GM12891 (cell line): ENCODE data around the gene SLC39A5.
A peak's percentile ranks its signal among the peaks of the same experiment; 100 is the strongest.
"Not testable (repeated sequence)": the region's sequence is repeated elsewhere in the genome, so short reads cannot be mapped to it uniquely, and the experiment has no call there.

Experiments used
- DNase-seq: peaks from one replicate; pipeline ENCODE4 v3.0.0; 2011; ENCODE audit warnings: low spot score; ENCODE audit not compliant: insufficient read length
- FAIRE-seq: peaks from 2 replicates; lab custom pipeline; 2011; peaks lifted over from hg19 to GRCh38; lab: Jason Lieb, UNC
- PAX5 ChIP-seq: IDR thresholded peaks from 2 replicates; pipeline ENCODE4 v1.6.1; 2011; ENCODE audit warnings: low read length, moderate library complexity, mild to moderate bottlenecking; ENCODE audit not compliant: insufficient read depth, severe bottlenecking
- POLR2A ChIP-seq: IDR thresholded peaks from 2 replicates; pipeline ENCODE4 v1.6.1; 2011; ENCODE audit warnings: low read depth, low read length, control low read depth
- POLR2AphosphoS5 ChIP-seq: IDR thresholded peaks from 2 replicates; pipeline ENCODE4 v1.6.1; 2011; ENCODE audit warnings: low read depth, low read length, control low read depth
- POU2F2 ChIP-seq: IDR thresholded peaks from 2 replicates; pipeline ENCODE4 v1.6.1; 2011; ENCODE audit warnings: low read depth, mild to moderate bottlenecking, control low read depth, low read length, moderate library complexity
- SPI1 ChIP-seq: IDR thresholded peaks from 2 replicates; pipeline ENCODE4 v1.6.1; 2011; ENCODE audit warnings: low read depth, low read length, control low read depth
- TAF1 ChIP-seq: IDR thresholded peaks from 2 replicates; pipeline ENCODE4 v1.6.1; 2011; ENCODE audit warnings: low read depth, low read length, control low read depth

Gene SLC39A5

GRCh38 chr12:56258068-56258819 lies 28.4 kb downstream of the SLC39A5 start, which contains the start of gene ANKRD52:
TSS of gene ANKRD52 (minus strand) at chr12:56258384. CDS start at chr12:56258269, 115 bp downstream.
- DNase-seq (peak; percentile 97), FAIRE-seq (peak; percentile 79)
- TF ChIP-seq POLR2AphosphoS5: no peak

DNA sequence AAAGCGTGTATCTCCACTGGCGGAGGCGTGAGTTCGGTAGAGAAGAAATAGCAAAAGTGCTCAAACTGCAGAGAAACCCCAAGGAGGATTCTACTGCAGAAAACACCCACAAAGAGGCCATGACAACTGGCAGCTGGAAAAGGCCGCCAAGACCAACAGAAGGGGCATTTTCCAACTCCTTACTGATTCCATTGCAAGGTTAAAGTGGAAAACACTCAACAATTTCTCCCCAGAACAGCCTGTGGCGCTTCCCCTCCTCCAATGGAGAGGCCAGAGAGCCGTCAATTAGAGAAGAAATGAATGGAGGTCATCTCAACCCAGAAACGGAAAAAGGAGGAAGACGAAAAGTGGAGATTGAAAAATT lies 29.0 kb downstream of the SLC39A5 start:
- DNase-seq (no peak), FAIRE-seq (no peak)
- TF ChIP-seq POU2F2: no peak
- no peak for TF ChIP-seq POLR2AphosphoS5
- TF ChIP-seq POLR2A: no peak
- no peak for TF ChIP-seq PAX5
- TF ChIP-seq TAF1: no peak
- TF ChIP-seq SPI1: no peak

- TF ChIP-seq TAF1: no peak
- no peak for TF ChIP-seq SPI1
- TF ChIP-seq POLR2AphosphoS5: no peak
- no peak for TF ChIP-seq POLR2A
- no peak for TF ChIP-seq PAX5
- no peak for TF ChIP-seq POU2F2
- FAIRE-seq (no peak), DNase-seq (no peak)
Observed at GRCh38 chr12:56260380-56260779, 30.5 kb downstream of the SLC39A5 start.

GRCh38 chr12:56260921-56261320 lies 31.1 kb downstream of the SLC39A5 start:
- no peak for TF ChIP-seq PAX5
- no peak for TF ChIP-seq POLR2A
- no peak for TF ChIP-seq TAF1
- TF ChIP-seq SPI1: no peak
- FAIRE-seq (no peak), DNase-seq (no peak)

DNA sequence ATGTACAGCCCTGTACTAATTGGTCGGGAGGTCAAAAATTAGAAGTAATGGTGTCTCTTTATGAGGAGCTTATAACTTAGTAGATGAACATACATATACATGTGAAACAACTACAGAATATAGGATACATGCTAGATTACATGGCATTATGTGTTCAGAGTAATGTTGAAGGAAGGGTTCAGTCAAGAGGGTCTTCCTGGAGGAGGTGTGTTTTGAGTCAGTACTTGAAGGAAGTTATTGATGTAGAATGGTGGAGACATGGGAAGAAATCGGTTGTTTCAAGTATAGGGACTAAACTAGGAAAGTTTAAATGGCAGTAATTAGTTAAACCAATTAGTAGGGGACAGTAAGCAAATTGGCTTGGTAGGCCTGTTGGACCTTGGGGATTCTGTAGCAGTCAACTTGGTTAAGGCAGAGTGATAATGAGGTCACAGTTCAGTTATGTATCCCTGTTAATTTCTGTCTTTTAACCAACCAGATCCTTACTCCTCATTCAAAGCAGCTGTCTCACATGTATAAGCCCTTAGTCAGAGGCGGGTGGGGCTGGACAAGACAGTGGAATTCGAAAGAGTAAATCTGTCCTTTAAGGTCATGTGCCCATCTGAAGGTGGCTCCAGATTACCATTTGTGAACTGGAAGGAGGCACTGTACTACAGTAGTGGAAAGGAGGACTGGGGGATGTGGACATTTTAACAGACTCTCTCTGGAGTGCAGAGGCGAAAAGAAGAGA lies 31.8 kb downstream of the SLC39A5 start:
- FAIRE-seq (no peak), DNase-seq (no peak)
- TF ChIP-seq POU2F2: no peak
- no peak for TF ChIP-seq POLR2AphosphoS5
- TF ChIP-seq POLR2A: no peak
- no peak for TF ChIP-seq TAF1
- TF ChIP-seq SPI1: no peak
- TF ChIP-seq PAX5: no peak

- DNase-seq, FAIRE-seq: not testable (repeated sequence)
Observed at GRCh38 chr12:56262955-56263354, 33.1 kb downstream of the SLC39A5 start.

GRCh38 chr12:56266068-56266692 lies 36.3 kb downstream of the SLC39A5 start:
- not testable (repeated sequence) for DNase-seq, FAIRE-seq

DNA sequence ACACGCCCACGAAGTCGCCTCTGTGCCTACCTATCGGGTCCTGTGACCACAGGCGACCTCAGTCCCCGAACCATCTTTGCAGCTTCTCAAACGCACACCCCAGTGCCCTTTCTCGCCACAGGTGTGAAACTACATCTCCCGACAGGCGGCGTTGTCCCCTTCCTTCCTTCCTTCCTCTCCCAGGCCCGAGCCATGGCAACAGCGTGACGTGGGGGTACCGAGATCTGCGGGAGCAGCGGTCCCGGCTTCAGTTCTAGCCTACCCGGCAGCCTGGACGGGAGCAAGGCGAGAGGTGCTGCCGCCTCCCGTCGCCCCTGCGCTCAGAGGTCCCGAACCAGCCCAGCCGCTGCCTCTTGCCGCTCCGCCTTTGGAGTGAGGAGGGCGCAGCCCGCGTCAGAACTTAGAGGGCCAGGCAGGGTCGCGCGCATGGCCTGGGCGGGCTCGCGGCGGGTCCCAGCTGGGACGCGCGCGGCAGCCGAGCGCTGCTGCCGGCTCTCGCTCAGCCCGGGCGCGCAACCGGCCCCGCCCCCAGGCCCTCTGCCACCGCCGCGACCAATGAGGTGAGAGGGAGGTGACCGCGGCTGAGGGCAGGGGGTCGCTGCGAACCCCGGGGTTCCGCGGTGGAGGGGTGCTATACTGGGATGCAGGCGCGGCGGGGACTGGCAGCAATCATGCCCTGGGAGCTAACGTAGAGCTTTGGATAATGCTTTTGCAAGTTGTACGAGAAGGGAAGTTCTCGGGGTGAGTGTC lies 37.0 kb downstream of the SLC39A5 start, which contains the start of gene COQ10A:
TSS of gene COQ10A (plus strand) at position 250 of the 750 bp plus-strand sequence. CDS start at position 427, 177 bp downstream.
- peak; percentile 36 for TF ChIP-seq SPI1
- peak; percentile 54; the same call in 1 of the 2 replicates for TF ChIP-seq TAF1
- TF ChIP-seq POLR2A: peak; percentile 66; the same call in 1 of the 2 replicates
- no peak for TF ChIP-seq PAX5
- peak; percentile 68; the same call in 1 of the 2 replicates for TF ChIP-seq POLR2AphosphoS5
- TF ChIP-seq POU2F2: no peak
- peak; percentile 90 for FAIRE-seq
- peak; percentile 95 for DNase-seq

- FAIRE-seq (no peak), DNase-seq (no peak)
- TF ChIP-seq PAX5 (no peak), POLR2A (no peak), POLR2AphosphoS5 (no peak), TAF1 (no peak), POU2F2 (no peak), SPI1 (no peak)
Observed at GRCh38 chr12:56267443-56268071, 37.7 kb downstream of the SLC39A5 start.
